ENCODE results near the gene TOX3. TPM values are rescaled to one million over a fixed set of nuclear protein-coding genes. Genes with fewer than 3 reads are reported as not detected.

Gene TOX3
- total and polyA plus RNA-seq, 2 donors (not counting 3 experiments of a cell fraction or from before 2014, with no cell fraction given) = not detected

DNA sequence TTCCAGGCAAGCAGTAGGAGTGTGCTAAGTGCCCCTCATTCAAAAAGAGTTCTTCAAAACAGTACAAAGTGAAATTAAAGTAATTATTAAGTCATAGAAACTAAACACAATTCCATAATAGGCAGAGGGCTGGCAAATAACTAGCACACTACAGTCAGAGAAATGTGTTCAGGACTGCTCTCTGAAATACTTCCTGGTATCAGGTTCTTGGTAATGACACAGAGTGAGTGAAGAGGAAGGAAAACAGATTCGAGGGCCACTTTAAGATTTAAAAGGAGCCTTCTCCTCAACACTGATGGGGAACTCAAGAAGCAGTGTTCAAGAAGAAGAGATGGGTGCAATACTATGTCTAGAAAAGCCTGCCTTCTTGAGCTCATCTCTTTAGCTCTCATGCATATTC, 139.2 kb downstream of the TOX3 start:
- DNase-seq (ENCODE audit: low read depth, low spot score) = no peak
- H3K27me3 ChIP-seq (ENCODE audit: control insufficient read depth in 2 of 2, insufficient read depth in 2 of 2, low read length in 2 of 2) = no peaks in the 10 kb centered on the region
- no peak for FAIRE-seq
- no peak overlapping the region for H2AFZ ChIP-seq (ENCODE audit: low read depth, low read length)
- H3K9ac ChIP-seq (replicated peaks; ENCODE audit: extremely low read depth, insufficient read depth, low read length) = no peak overlapping the region
- intact Hi-C loops (cut with micrococcal nuclease) = no loop called here
- H3K4me3 ChIP-seq (replicated peaks in 1 of 3; ENCODE audit: insufficient read depth in 1 of 3, low read depth in 1 of 3, low read length in 3 of 3) = no peak overlapping the region
- BruUV-seq (replicated peaks) = no TSS peak
- no peaks in the 10 kb centered on the region for H3K4me1 ChIP-seq (ENCODE audit: control insufficient read depth, extremely low read depth, insufficient read depth, low read length)
- dilution Hi-C loops (cut with MboI; ENCODE audit: extremely low pct_ligation_motif_present, low sequenced_read_pairs) = no loop called here
- no peak overlapping the region for H3K27ac ChIP-seq (ENCODE audit: insufficient read depth, low read depth, low read length)
- peaks cover 2% of the 10 kb centered on the region for H3K9me3 ChIP-seq (replicated peaks; ENCODE audit: control insufficient read depth, insufficient read depth, low read length)
- no peaks in the 10 kb centered on the region for H4K20me1 ChIP-seq (replicated peaks; ENCODE audit: control insufficient read depth, extremely low read depth, insufficient read depth, low read length)
- POLR2A ChIA-PET = no interaction called here
- CTCF ChIA-PET = no interaction called here
- no peaks in the 10 kb centered on the region for H3K9me1 ChIP-seq (replicated peaks; ENCODE audit: control insufficient read depth, extremely low read depth, insufficient read depth, low read length)
- TF ChIP-seq JUN (IDR thresholded peaks at IDR 0.05; ENCODE audit: borderline replicate concordance, insufficient read depth, insufficient read length, low read depth) (no peak), FOS (IDR thresholded peaks at IDR 0.05; ENCODE audit: borderline replicate concordance, insufficient read depth, low read length) (no peak), MYC (IDR thresholded peaks at IDR 0.05; ENCODE audit: low read depth, low read length) (no peak), POLR2A (IDR thresholded peaks at IDR 0.05; ENCODE audit: low read depth, low read length) (no peak), POLR2AphosphoS5 (IDR thresholded peaks at IDR 0.05; ENCODE audit: insufficient read depth, low read depth, low read length) (no peak), EZH2 (IDR thresholded peaks at IDR 0.05; ENCODE audit: borderline replicate concordance, low read depth, low read length, severe bottlenecking) (no peak), GATA2 (IDR thresholded peaks at IDR 0.05; ENCODE audit: insufficient read depth, insufficient read length, low read depth, low read length) (no peak)
- TF ChIP-seq, protein P1, sequence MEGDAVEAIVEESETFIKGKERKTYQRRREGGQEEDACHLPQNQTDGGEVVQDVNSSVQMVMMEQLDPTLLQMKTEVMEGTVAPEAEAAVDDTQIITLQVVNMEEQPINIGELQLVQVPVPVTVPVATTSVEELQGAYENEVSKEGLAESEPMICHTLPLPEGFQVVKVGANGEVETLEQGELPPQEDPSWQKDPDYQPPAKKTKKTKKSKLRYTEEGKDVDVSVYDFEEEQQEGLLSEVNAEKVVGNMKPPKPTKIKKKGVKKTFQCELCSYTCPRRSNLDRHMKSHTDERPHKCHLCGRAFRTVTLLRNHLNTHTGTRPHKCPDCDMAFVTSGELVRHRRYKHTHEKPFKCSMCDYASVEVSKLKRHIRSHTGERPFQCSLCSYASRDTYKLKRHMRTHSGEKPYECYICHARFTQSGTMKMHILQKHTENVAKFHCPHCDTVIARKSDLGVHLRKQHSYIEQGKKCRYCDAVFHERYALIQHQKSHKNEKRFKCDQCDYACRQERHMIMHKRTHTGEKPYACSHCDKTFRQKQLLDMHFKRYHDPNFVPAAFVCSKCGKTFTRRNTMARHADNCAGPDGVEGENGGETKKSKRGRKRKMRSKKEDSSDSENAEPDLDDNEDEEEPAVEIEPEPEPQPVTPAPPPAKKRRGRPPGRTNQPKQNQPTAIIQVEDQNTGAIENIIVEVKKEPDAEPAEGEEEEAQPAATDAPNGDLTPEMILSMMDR (IDR thresholded peaks at IDR 0.05; ENCODE audit: extremely low read depth in 1 of 2, insufficient read depth in 1 of 2, low read depth in 1 of 2, low read length in 2 of 2) = no peak
- TF ChIP-seq, protein P2, sequence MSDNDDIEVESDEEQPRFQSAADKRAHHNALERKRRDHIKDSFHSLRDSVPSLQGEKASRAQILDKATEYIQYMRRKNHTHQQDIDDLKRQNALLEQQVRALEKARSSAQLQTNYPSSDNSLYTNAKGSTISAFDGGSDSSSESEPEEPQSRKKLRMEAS (IDR thresholded peaks at IDR 0.05; ENCODE audit: insufficient read depth, insufficient read length) = no peak
- H3K36me3 ChIP-seq (ENCODE audit: control insufficient read depth in 2 of 2, extremely low read depth in 1 of 2, insufficient read depth in 2 of 2, low read length in 2 of 2) = no peaks in the 10 kb centered on the region
- no peaks in the 10 kb centered on the region for H3K79me2 ChIP-seq (ENCODE audit: control insufficient read depth, insufficient read depth, low read length)
- H3K4me2 ChIP-seq (ENCODE audit: insufficient read depth, low read length) = no peak overlapping the region
